NCI-H526 treated with DMSO at 0.1 percent for 48 hours (cell line): ENCODE data around the gene RASGRP1.

ENCODE experiments used
- DNase-seq: peaks from one replicate; lab custom pipeline; 2025; lab: John Stamatoyannopoulos, UW

Gene RASGRP1

GRCh38 chr15:38504680-38505467, 59.7 kb downstream of the RASGRP1 start:
- DNase-seq: no peak

GRCh38 chr15:38503496-38503895, 61.1 kb downstream of the RASGRP1 start:
- no peak for DNase-seq

- no peak for DNase-seq
Measured at GRCh38 chr15:38499651-38500050, 65.0 kb downstream of the RASGRP1 start.

DNA sequence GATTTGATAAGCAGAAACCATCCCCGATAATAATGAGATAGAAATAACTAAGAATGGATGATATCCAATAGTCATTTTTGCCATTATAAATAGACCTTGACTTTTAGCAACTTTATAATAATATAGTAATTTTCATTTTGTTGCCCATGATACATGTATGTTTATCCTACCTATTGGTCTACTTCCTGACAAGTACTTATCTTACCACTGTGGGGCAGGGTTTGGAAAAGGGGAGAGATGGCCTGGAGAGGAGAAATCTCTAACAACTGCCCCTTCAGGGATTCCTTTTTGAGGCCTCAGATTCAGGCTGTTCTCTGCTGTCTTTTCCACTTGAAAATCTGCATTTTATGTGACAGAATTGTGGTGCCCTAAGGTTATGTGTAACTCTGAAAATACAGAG, 68.5 kb downstream of the RASGRP1 start:
- no peak for DNase-seq

GRCh38 chr15:38490242-38490922, 74.2 kb downstream of the RASGRP1 start:
- DNase-seq: no peak

- no peak for DNase-seq
Measured at GRCh38 chr15:38487378-38487777, 77.2 kb downstream of the RASGRP1 start.

DNA sequence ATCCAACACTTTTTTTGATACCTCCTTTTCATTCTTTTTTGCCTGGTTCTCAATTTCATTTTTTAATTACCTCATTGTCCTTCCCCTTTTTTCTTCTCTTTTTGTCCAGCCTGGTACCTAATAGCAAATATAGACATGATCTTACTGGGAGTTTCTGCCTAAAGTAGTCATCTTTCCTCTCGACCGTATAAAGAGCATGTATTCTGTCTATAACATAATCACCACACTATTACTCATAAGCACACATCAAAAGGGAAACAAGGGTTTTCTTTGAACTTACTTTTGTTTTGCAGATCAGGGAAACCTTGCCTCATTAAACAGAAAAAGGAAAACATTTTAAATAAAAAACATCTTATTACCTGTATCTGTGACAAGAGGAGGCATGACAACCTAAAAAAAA, 77.7 kb downstream of the RASGRP1 start:
- DNase-seq: no peak

DNA sequence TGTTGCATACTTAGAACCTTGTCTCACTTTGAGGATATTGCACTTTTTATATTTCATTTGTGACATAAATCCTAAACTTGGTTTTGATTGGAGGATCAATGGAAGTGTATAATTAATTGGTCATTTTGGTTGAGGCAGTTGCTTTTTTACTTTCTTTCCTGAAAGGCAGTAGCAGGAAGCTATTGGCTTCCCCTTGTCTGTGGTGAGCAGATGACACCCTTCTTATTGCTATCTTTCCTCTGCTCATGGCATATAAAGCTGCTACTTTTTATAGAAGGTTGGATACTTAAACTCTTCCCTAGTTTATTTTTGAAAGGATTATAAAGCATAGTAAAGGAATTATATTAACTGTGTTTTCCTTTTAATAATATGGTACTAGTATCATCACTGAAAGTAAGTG, 82.0 kb downstream of the RASGRP1 start:
- no peak for DNase-seq

DNA sequence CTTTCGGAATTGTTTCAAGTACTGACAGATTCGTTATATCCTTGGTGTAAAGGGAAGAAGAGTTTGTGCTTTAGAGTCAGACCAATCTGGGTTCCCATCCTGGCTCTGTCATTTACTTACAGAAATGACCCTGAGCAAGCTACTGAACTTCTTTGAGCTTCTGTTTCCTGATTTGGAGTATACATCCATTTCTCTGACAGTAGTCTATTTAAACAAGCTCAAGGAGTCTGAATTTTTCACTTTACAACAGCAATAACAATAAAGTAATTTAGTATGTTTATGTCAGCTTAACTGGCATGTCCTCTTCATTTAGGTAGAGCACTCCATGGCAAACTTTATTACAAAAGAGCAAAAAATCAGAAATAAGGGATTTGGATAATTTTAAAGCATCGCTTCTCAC, 82.9 kb downstream of the RASGRP1 start:
- no peak for DNase-seq

- DNase-seq: no peak
Measured at GRCh38 chr15:38481113-38481512, 83.5 kb downstream of the RASGRP1 start.

GRCh38 chr15:38479756-38480155, 84.9 kb downstream of the RASGRP1 start:
- DNase-seq: no peak

GRCh38 chr15:38479266-38479665, 85.3 kb downstream of the RASGRP1 start:
- DNase-seq: no peak

GRCh38 chr15:38477637-38478036, 87.0 kb downstream of the RASGRP1 start:
- no peak for DNase-seq

DNA sequence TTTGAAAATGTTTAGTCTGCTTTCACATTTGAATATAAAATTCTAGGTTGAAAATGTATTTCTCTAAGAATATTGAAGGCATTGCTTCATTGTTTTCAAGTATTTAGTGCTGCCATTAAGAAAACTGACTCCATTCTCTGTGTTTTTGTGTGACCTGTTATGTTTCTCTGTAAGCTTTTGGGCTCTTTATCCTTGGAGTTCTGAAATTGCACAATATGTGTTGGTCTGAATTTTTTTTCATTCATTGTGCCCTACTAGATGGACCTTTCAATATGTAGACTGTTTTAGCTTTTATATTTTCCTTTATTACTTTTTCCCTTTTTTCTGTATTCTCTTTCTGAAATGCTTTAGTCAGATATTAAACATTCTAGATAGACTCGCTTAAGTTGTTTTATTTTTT, 88.5 kb downstream of the RASGRP1 start:
- no peak for DNase-seq

- DNase-seq: no peak
Measured at GRCh38 chr15:38475361-38475760, 89.3 kb downstream of the RASGRP1 start.

- peak; percentile 83 for DNase-seq
Measured at GRCh38 chr15:38474155-38474757, 90.4 kb downstream of the RASGRP1 start.

DNA sequence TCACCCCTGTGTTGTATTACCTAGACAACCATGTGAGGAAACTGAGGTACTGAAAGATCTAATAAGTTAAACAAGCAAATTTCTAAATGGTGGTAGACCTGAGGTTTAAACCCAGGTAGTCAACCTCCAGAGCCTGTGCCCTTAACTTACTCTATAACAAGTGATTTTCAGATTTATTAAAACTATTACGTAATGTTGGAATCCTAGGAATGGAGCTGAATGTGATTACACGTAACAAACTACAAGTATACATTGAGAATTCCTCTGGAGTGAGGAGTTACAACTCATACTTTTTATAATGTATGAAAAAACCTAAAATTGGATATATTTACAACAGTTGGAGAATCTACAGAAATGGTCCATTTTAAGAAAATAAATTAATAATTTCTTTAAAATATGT, 92.6 kb downstream of the RASGRP1 start:
- DNase-seq: no peak

DNA sequence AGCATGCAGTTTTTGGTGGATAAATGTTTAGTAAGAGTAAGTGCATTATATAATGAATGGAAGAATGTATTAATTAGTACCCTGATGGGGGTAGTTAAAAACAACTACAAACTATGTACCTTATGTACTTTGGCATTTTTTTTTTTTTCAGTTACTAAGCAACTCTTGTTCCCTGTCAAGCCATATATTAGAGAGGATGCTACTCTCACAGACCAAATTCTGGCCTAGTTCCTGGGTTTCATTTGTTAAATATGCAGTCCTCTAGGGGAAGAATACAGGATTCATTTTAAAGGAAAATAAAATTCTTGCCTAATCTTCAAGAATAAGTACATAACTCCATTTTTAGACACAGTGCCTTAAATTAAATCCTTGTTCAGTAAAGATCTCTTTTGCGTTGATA, 93.8 kb downstream of the RASGRP1 start:
- DNase-seq: no peak

GRCh38 chr15:38464675-38465074, 99.9 kb downstream of the RASGRP1 start:
- peak; percentile 45 for DNase-seq

- DNase-seq: peak; percentile 74
Measured at GRCh38 chr15:38463893-38464292, 100.7 kb downstream of the RASGRP1 start.

GRCh38 chr15:38461066-38461833, 103.4 kb downstream of the RASGRP1 start:
- DNase-seq: no peak

GRCh38 chr15:38460543-38460942, 104.1 kb downstream of the RASGRP1 start:
- no peak for DNase-seq
